GM21526 (cell line): ENCODE results near the gene ATP7A.
"Not testable (repeated sequence)": the region's sequence is repeated elsewhere in the genome, so short reads cannot be mapped to it uniquely, and the experiment has no call there.

ENCODE experiments used
- ATAC-seq: cut with Tn5 transposase; IDR thresholded peaks from one replicate; pipeline ENCODE4 v1.9.1; 2021; ENCODE audit warnings: moderate library complexity; ENCODE audit not compliant: unreplicated experiment, low FRiP score

ATP7A gene

DNA sequence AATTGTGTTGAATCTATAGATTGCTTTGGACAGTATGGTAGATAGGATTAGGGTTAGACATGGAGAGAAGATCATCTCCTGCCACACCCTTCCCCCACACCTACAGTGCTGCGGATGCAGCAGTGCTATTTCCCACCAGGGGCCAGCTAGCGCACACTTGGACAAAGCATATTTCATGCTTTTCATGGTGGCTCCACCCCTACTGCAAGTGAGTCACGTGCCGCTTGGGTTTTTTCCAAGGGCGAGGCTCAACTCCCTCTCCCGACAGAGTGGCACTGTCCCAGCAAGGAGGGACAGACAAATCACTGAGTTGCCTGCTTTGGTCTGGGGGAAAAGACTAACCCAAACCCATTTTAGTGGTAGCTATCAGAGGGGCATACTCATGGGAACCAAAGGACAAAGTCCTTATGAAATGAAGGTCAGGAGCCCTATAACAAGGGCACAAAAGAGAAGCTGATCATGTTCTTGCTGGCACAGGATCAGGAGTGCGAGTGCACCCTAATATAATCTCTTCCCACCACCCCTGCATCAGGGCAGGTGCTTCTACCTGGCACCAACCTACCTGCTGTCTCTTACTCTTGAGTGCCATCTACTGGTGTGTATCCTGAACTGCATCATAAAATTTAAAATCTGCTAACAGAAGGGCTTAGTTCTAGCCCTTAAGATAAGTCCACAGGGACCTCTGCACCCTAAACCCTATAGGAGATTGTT lies 114.0 kb downstream of the ATP7A start:
- peak; percentile 50 for ATAC-seq

DNA sequence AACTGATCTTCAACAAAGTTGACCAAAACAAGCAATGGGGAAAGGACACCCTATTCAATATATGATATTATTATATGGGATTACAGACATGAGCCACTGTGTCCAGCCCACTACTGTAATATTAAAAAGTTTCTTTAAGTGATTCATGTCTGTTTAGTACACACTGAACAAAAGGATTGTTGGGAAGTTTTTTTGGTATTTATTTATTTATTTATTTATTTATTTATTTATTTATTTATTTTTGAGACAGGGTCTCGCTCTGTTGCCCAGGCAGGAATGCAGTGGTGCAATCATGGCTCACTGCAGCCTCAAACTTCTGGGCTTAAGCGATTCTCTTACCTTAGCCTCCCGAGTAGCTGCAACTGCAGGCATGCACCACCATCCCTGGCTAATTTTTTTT lies 117.3 kb downstream of the ATP7A start:
- ATAC-seq, result no peak

GRCh38 chrX:78029663-78030062 lies 119.2 kb downstream of the ATP7A start:
- peak; percentile 59 for ATAC-seq

- no peak for ATAC-seq
These were observed 124.6 kb downstream of the ATP7A start for GRCh38 chrX:78035061-78035460.

GRCh38 chrX:78037881-78038280 lies 127.4 kb downstream of the ATP7A start:
- no peak for ATAC-seq

DNA sequence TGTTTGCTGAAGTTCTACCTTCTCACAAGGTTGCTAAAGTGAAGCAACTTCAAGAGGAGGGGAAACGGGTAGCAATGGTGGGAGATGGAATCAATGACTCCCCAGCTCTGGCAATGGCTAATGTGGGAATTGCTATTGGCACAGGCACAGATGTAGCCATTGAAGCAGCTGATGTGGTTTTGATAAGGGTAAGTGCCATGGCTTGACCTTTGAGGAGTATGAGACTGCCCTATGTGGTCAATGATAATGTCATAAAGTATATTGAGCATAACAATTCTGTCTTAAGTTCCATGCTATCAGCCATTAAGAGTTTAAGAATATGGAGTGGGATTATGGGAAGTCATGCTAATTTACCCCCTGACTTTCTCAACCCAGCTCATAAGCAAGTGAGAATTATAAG lies 132.1 kb downstream of the ATP7A start:
- ATAC-seq, result no peak

GRCh38 chrX:78046362-78046761 lies 135.9 kb downstream of the ATP7A start:
- no peak for ATAC-seq

- ATAC-seq, result no peak
These were observed 137.6 kb downstream of the ATP7A start for GRCh38 chrX:78048052-78048451.

DNA sequence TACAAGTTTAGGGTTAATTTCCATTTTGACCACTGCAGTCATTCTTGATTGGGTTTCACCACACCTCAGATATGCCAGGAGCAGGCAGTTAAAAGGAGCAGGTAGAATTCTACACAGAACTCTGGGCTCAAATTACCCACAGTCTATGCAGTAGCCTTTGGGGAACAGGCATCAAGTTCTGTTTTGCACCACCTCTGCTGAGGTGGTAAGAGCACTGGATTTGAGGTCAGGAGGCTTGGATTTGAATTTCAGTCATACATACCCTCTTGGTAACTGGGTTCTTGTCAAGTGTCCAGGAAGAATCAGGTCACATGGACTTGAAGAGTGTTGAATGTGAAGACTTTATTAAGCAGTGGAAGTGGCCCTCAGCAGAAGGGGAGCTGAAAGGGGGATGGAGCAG lies 153.2 kb downstream of the ATP7A start:
- no peak for ATAC-seq

DNA sequence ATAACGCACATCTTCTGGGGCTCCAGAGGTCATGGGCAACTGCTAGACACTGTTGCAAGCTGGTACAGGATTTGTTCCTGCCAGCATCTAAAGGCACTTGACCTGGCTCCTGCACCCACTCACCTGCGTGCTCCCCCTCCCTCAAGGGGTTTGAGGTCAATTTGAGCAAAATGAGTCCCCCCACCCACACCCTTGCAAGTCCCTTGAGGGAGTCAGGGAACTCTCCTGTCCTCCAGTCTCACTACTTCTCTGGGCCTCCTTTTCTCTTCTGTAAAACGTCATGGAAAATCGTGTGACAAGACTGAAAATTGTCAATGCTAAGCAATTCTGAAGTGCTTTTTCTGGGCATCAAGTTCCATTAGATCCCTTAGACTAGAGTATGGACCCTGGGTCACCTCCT lies 153.7 kb downstream of the ATP7A start:
- ATAC-seq, result no peak

- peak; percentile 74 for ATAC-seq
These were observed 154.5 kb downstream of the ATP7A start for GRCh38 chrX:78064698-78065601.

GRCh38 chrX:78066110-78066509 lies 155.6 kb downstream of the ATP7A start:
- ATAC-seq, result no peak

GRCh38 chrX:78071331-78071730 lies 160.8 kb downstream of the ATP7A start:
- no peak for ATAC-seq

- ATAC-seq, result not testable (repeated sequence)
These were observed 162.9 kb downstream of the ATP7A start for GRCh38 chrX:78073147-78074077.

GRCh38 chrX:78074088-78074487 lies 163.6 kb downstream of the ATP7A start:
- ATAC-seq, result no peak

DNA sequence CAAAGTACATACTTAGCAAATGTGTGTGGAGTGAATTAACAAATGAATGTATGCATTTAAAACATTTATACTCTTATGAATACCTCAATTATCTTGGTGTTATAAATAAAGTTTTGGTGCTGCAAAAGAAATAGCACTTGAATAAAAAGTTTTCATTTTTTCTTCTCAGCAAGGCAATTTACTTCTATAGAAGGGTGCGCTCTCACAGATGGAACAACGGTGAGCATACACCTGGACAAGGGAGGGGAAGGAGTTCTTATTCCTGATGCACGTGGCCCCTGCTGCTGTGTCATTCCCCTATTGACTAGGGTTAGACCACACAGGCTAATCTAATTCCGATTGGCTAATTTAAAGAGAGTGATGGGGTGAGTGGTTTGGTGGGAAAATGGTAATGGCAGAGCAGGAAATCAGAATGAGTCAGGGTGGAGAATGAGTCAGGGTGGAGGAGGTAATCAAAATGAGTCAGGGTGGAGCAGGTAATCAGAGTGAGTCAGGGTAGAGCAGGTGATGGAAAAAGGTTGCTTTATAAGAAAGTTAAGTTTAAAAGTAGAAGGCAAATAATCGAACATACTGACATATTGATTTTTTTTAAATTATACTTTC lies 165.4 kb downstream of the ATP7A start:
- no peak for ATAC-seq

DNA sequence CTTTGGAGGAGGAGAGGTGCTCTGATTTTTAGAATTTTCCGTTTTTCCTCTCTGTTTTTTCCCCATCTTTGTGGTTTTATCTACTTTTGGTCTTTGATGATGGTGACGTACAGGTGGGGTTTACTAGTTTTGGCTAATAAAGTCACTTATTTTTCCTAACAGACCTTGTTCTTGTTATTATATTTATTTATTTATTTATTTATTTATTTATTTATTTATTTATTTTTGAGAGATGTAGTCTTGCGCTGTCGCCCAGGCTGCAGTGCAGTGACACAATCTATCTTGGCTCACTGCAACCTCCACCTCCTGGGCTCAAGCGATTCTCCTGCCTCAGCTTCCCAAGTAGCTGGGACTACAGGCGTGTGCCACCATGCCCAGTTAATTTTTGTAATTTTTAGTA lies 170.9 kb downstream of the ATP7A start:
- ATAC-seq, result not testable (repeated sequence)

GRCh38 chrX:78092296-78092695 lies 181.8 kb downstream of the ATP7A start:
- no peak for ATAC-seq

GRCh38 chrX:78098108-78098507 lies 187.6 kb downstream of the ATP7A start:
- no peak for ATAC-seq
